ENCODE data around the gene BTNL3. TPM values are rescaled to one million over a fixed set of nuclear protein-coding genes. Genes with fewer than 3 reads are reported as not detected.
"Not testable (repeated sequence)": the region's sequence is repeated elsewhere in the genome, so short reads cannot be mapped to it uniquely, and the experiment has no call there.

The BTNL3 gene
- total and polyA plus RNA-seq, 5 donors: 0.11 TPM; not detected in 3

- no peaks in the 10 kb centered on the region for H3K9me3 ChIP-seq (ENCODE audit: control insufficient read depth, low read length)
- ATAC-seq: no peak
- intact Hi-C loops (cut with DNase I): no loop called here
- peak overlapping the region; percentile 50 for H3K27ac ChIP-seq (ENCODE audit: low read length)
- H3K27me3 ChIP-seq (ENCODE audit: control insufficient read depth, insufficient read depth): no peaks in the 10 kb centered on the region
- no peak for DNase-seq
- H3K4me1 ChIP-seq (ENCODE audit: control insufficient read depth, insufficient read depth, low read length): peaks cover under 1% of the 10 kb centered on the region
- 63% methylated on average over 8 of the region's 8 CpGs for WGBS
- H3K4me3 ChIP-seq (ENCODE audit: low read length): peak overlapping the region; percentile 61
These were observed 51.9 kb downstream of the BTNL3 start for GRCh38 chr5:181040631-181040945.

DNA sequence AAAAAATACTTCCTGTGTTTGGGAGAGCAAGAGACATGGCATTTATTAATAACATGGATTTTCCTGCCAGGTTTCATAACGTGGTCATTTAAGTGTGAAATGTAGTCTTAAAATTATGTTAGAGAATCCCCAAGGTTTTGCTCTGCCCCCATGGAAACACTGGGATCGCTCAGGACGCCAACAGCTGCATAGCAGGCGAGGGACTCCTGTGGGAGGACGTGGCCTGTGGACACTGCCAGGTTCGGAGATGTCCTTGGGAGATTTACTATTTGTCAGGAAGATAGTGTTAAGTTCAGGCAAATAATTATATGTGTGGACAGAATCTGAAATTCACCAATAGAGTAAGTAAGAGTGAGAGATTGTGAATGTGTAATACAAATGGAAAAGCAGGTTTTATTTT lies 52.4 kb downstream of the BTNL3 start:
- Histone ChIP-seq H3K27ac (ENCODE audit: low read length) (peak overlapping the region; percentile 50), H3K9me3 (ENCODE audit: control insufficient read depth, low read length) (no peaks in the 10 kb centered on the region), H3K27me3 (ENCODE audit: control insufficient read depth, insufficient read depth) (no peaks in the 10 kb centered on the region), H3K4me1 (ENCODE audit: control insufficient read depth, insufficient read depth, low read length) (peaks cover 2% of the 10 kb centered on the region), H3K4me3 (ENCODE audit: low read length) (peak overlapping the region; percentile 61)
- ATAC-seq (no peak), DNase-seq (no peak)
- WGBS: 40% methylated on average over 6 of the region's 6 CpGs
- intact Hi-C loops (cut with DNase I): no loop called here

- Histone ChIP-seq H3K4me1 (ENCODE audit: control insufficient read depth, insufficient read depth, low read length) (peaks cover 2% of the 10 kb centered on the region), H3K9me3 (ENCODE audit: control insufficient read depth, low read length) (no peaks in the 10 kb centered on the region), H3K27ac (ENCODE audit: low read length) (peak overlapping the region; percentile 7), H3K4me3 (ENCODE audit: low read length) (peak overlapping the region; percentile 61), H3K27me3 (ENCODE audit: control insufficient read depth, insufficient read depth) (no peaks in the 10 kb centered on the region)
- 51% methylated on average over 15 of the region's 15 CpGs for WGBS
- no peak for ATAC-seq
- intact Hi-C loops (cut with DNase I): no loop called here
- DNase-seq: no peak
These were observed 53.5 kb downstream of the BTNL3 start for GRCh38 chr5:181042036-181042713.

- intact Hi-C loops (cut with DNase I): no loop called here
- ATAC-seq: no peak
- no peaks in the 10 kb centered on the region for H3K9me3 ChIP-seq (ENCODE audit: control insufficient read depth, low read length)
- peak overlapping the region; percentile 7 for H3K27ac ChIP-seq (ENCODE audit: low read length)
- DNase-seq: no peak
- H3K4me1 ChIP-seq (ENCODE audit: control insufficient read depth, insufficient read depth, low read length): peaks cover 2% of the 10 kb centered on the region
- H3K4me3 ChIP-seq (ENCODE audit: low read length): peak overlapping the region; percentile 61
- H3K27me3 ChIP-seq (ENCODE audit: control insufficient read depth, insufficient read depth): no peaks in the 10 kb centered on the region
- WGBS: 66% methylated on average over 11 of the region's 11 CpGs
These were observed 54.1 kb downstream of the BTNL3 start for GRCh38 chr5:181042722-181043121.

DNA sequence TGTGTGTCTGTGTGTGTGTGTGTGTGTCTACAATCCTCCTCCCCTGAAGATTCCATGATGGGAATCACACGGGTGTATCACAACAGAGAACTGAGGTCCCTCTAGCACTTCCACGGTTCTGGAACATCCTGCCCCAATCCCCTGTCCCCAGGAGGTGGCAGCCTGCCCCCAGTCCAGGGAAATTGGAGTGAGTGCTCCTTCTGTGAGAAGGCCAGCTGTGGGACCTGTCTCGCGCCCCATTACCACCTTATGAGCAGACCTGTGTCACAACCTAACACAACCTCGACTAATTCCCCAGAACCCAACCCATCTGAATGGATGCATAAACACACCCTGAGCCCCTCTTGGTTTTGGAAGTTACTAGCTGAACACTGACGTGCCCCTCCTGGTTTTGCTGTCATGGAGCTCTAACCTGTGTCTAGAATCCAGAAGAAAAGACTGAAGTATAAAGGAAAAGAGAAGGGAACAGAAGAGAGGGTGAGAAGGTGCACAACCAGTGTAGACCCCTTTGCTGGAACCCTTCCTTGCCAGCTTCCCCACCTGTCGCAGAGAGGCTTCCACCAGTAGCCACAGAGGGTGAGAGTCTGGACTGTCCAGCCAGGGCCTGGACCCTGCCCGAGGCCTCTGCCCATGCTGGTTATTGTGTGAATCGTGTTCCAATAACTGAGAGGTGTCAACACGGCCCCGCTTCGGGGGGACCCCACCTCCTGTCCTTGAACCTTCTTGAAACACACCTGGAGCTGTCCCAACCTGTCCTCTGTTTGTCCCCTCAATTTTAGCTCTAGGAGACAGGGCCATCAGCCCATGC lies 54.8 kb downstream of the BTNL3 start:
- H3K4me1 ChIP-seq (ENCODE audit: control insufficient read depth, insufficient read depth, low read length): peaks cover 2% of the 10 kb centered on the region
- H3K4me3 ChIP-seq (ENCODE audit: low read length): peak overlapping the region; percentile 61
- no peaks in the 10 kb centered on the region for H3K27me3 ChIP-seq (ENCODE audit: control insufficient read depth, insufficient read depth)
- H3K27ac ChIP-seq (ENCODE audit: low read length): peak overlapping the region; percentile 87
- ATAC-seq (no peak), DNase-seq (no peak)
- WGBS: 56% methylated on average over 12 of the region's 12 CpGs
- no peaks in the 10 kb centered on the region for H3K9me3 ChIP-seq (ENCODE audit: control insufficient read depth, low read length)
- intact Hi-C loops (cut with DNase I): no loop called here

GRCh38 chr5:181044093-181044599 lies 55.5 kb downstream of the BTNL3 start:
- ATAC-seq (no peak), DNase-seq (no peak)
- Histone ChIP-seq H3K9me3 (ENCODE audit: control insufficient read depth, low read length) (no peaks in the 10 kb centered on the region), H3K27me3 (ENCODE audit: control insufficient read depth, insufficient read depth) (no peaks in the 10 kb centered on the region), H3K4me1 (ENCODE audit: control insufficient read depth, insufficient read depth, low read length) (peaks cover 2% of the 10 kb centered on the region), H3K27ac (ENCODE audit: low read length) (peak overlapping the region; percentile 87), H3K4me3 (ENCODE audit: low read length) (no peak overlapping the region)
- intact Hi-C loops (cut with DNase I): no loop called here
- 67% methylated on average over 10 of the region's 10 CpGs for WGBS

GRCh38 chr5:181044662-181045305 lies 56.1 kb downstream of the BTNL3 start:
- peaks cover 2% of the 10 kb centered on the region for H3K4me1 ChIP-seq (ENCODE audit: control insufficient read depth, insufficient read depth, low read length)
- H3K9me3 ChIP-seq (ENCODE audit: control insufficient read depth, low read length): no peaks in the 10 kb centered on the region
- peak; percentile 41 to 76 (median 68) for DNase-seq
- intact Hi-C loops (cut with DNase I): no loop called here
- H3K27ac ChIP-seq (ENCODE audit: low read length): peak overlapping the region; percentile 87
- WGBS: 39% methylated on average over 11 of the region's 11 CpGs
- no peaks in the 10 kb centered on the region for H3K27me3 ChIP-seq (ENCODE audit: control insufficient read depth, insufficient read depth)
- no peak overlapping the region for H3K4me3 ChIP-seq (ENCODE audit: low read length)
- peak; percentile 64 to 71 for ATAC-seq

DNA sequence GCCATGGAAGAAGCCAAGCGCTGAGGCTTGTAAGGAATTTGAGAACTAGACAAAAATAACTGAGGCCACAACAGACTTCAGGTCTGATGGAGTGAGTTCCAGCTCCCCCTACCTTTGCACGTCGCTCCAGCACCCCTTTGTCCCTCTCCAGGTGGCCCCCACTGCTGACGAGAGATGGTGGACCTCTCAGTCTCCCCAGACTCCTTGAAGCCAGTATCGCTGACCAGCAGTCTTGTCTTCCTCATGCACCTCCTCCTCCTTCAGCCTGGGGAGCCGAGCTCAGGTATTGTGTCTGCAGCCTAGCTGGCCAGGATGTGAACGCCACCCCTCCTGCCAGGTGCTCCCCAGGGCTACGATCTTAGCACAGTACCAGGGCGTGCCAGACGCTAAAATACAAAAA lies 56.7 kb downstream of the BTNL3 start:
- DNase-seq: no peak
- peak overlapping the region; percentile 50 for H3K27ac ChIP-seq (ENCODE audit: low read length)
- H3K4me1 ChIP-seq (ENCODE audit: control insufficient read depth, insufficient read depth, low read length): peaks cover 2% of the 10 kb centered on the region
- no peaks in the 10 kb centered on the region for H3K9me3 ChIP-seq (ENCODE audit: control insufficient read depth, low read length)
- intact Hi-C loops (cut with DNase I): no loop called here
- peak in 1 of 2 donors; percentile 11 for ATAC-seq
- no peak overlapping the region for H3K4me3 ChIP-seq (ENCODE audit: low read length)
- no peaks in the 10 kb centered on the region for H3K27me3 ChIP-seq (ENCODE audit: control insufficient read depth, insufficient read depth)
- 54% methylated on average over 10 of the region's 10 CpGs for WGBS

DNA sequence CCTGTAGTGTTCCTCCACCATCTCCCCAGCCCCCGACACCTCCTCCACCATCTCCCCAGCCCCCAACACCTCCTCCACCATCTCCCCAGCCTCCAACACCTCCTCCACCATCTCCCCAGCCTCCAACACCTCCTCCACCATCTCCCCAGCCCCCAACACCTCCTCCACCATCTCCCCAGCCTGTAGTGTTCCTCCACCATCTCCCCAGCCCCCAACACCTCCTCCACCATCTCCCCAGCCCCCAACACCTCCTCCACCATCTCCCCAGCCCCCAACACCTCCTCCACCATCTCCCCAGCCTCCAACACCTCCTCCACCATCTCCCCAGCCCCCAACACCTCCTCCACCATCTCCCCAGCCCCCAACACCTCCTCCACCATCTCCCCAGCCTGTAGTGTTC lies 57.2 kb downstream of the BTNL3 start:
- intact Hi-C loops (cut with DNase I); H3K4me3 ChIP-seq (ENCODE audit: low read length); H3K27me3 ChIP-seq (ENCODE audit: control insufficient read depth, insufficient read depth); DNase-seq; ATAC-seq; H3K4me1 ChIP-seq (ENCODE audit: control insufficient read depth, insufficient read depth, low read length); H3K9me3 ChIP-seq (ENCODE audit: control insufficient read depth, low read length): not testable (repeated sequence)
- 18% methylated on average over 1 of the region's 1 CpG for WGBS
- peak overlapping the region; percentile 50 for H3K27ac ChIP-seq (ENCODE audit: low read length)

GRCh38 chr5:181047288-181047687 lies 58.6 kb downstream of the BTNL3 start:
- Histone ChIP-seq H3K27me3 (ENCODE audit: control insufficient read depth, insufficient read depth) (no peaks in the 10 kb centered on the region), H3K4me3 (ENCODE audit: low read length) (no peak overlapping the region), H3K9me3 (ENCODE audit: control insufficient read depth, low read length) (no peaks in the 10 kb centered on the region), H3K27ac (ENCODE audit: low read length) (no peak overlapping the region), H3K4me1 (ENCODE audit: control insufficient read depth, insufficient read depth, low read length) (peaks cover 2% of the 10 kb centered on the region)
- ATAC-seq: no peak
- intact Hi-C loops (cut with DNase I): no loop called here
- WGBS: 84% methylated on average over 2 of the region's 2 CpGs
- DNase-seq: no peak

DNA sequence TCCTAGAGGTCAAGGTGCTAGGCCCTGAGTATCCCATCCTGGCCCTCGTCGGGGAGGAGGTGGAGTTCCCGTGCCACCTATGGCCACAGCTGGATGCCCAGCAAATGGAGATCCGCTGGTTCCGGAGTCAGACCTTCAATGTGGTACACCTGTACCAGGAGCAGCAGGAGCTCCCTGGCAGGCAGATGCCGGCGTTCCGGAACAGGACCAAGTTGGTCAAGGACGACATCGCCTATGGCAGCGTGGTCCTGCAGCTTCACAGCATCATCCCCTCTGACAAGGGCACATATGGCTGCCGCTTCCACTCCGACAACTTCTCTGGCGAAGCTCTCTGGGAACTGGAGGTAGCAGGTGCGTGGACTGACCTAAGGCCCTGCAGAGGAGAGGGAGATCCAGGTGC lies 59.3 kb downstream of the BTNL3 start:
- Histone ChIP-seq H3K4me1 (ENCODE audit: control insufficient read depth, insufficient read depth, low read length) (peaks cover 2% of the 10 kb centered on the region), H3K4me3 (ENCODE audit: low read length) (no peak overlapping the region), H3K9me3 (ENCODE audit: control insufficient read depth, low read length) (no peaks in the 10 kb centered on the region), H3K27ac (ENCODE audit: low read length) (no peak overlapping the region), H3K27me3 (ENCODE audit: control insufficient read depth, insufficient read depth) (no peaks in the 10 kb centered on the region)
- no peak for ATAC-seq
- DNase-seq: no peak
- WGBS: 92% methylated on average over 15 of the region's 15 CpGs
- intact Hi-C loops (cut with DNase I): no loop called here

All from right cardiac atrium (tissue), 5 donors.